Progenitor cell of endocrine pancreas (in vitro differentiated cells): ENCODE results near the gene SRRM4. TPM values are rescaled to one million over a fixed set of nuclear protein-coding genes. Genes with fewer than 3 reads are reported as not detected.
A peak's percentile ranks its signal among the peaks of the same experiment; 100 is the strongest.

Source experiments
- DNase-seq: peaks from one replicate; pipeline ENCODE4 v3.0.0; 2021; ENCODE audit warnings: low spot score; ENCODE audit not compliant: unreplicated experiment
- H3K27ac Mint-ChIP-seq: 2 replicates; pipeline ENCODE4 v1.8.0; 2021; ENCODE audit warnings: mild to moderate bottlenecking, moderate library complexity, mixed read lengths
- H3K27me3 Mint-ChIP-seq: 2 replicates; pipeline ENCODE4 v1.8.0; 2021; ENCODE audit warnings: mixed read lengths
- H3K36me3 Mint-ChIP-seq: 2 replicates; pipeline ENCODE4 v1.8.0; 2022; ENCODE audit warnings: mixed read lengths; ENCODE audit not compliant: insufficient read depth
- H3K4me1 Mint-ChIP-seq: 2 replicates; pipeline ENCODE4 v1.8.0; 2021; ENCODE audit warnings: low read depth, mixed read lengths
- H3K4me3 Mint-ChIP-seq: 2 replicates; pipeline ENCODE4 v1.8.0; 2021; ENCODE audit warnings: low read depth, mild to moderate bottlenecking, moderate library complexity, mixed read lengths
- H3K9me3 Mint-ChIP-seq: 2 replicates; pipeline ENCODE4 v1.8.0; 2021; ENCODE audit warnings: low read depth, mixed read lengths
- total RNA-seq: library from RNA; stranded (reverse); gene quantifications from 2 replicates; pipeline ENCODE4 v1.2.1, GENCODE V29; 2021
- TF ChIP-seq, protein P1 (sequence below): fragments of 200-600 bp; sonication (generic); IDR thresholded peaks from one replicate; pipeline ENCODE4 v1.5.0; 2021; ENCODE audit warnings: antibody characterized with exemption, mild to moderate bottlenecking; ENCODE audit not compliant: unreplicated experiment

SRRM4 gene
- total RNA-seq, 1 donor from 2014 or later = 2.4 TPM

DNA sequence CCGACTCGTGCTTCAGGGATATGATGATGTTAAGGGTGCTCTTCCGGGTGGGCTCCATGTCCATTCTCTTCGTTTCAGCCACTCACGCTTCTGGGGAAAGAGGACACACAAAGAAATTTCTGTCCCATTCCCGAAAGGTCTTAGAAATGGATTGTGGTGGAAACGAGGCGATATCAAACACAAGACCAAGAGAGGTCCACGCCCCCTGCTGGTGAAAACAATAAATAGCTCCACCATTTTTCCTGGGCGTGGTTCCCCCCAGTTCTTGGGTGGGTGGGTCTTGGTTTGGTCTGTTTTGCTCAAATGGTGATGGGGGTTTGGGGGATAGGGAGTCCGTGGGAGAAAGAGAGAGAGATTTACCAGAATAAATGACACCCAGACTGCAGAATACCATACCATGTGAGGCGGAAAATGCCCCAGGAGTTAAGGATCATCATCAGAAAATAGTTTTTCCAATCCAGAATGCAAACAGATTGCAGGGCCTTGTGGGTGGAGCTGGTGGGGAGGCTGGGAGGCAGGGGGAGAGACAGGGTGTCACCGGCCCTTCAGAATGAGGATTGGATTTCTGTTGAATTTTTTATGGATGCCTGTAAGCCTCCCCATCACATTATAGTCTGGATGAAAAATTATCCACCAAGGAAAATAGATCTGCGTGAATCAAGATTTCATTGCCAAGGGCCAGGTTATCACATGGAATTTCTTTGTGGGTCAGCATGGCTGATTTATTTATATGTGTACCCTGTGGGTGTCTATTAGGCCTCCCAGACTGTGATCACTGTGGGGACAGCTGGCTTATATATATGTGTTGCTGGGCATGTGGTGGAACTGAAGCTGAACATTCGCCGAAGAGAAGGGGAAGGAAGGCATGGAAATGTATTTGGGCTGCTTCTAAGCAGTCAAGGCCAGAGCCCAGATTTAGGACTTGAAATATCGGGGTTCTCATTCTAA lies 55.8 kb downstream of the SRRM4 start:
- H3K27me3 Mint-ChIP-seq = peaks cover 5% of the 10 kb centered on the region
- peak; percentile 36 for DNase-seq
- TF ChIP-seq, protein P1, sequence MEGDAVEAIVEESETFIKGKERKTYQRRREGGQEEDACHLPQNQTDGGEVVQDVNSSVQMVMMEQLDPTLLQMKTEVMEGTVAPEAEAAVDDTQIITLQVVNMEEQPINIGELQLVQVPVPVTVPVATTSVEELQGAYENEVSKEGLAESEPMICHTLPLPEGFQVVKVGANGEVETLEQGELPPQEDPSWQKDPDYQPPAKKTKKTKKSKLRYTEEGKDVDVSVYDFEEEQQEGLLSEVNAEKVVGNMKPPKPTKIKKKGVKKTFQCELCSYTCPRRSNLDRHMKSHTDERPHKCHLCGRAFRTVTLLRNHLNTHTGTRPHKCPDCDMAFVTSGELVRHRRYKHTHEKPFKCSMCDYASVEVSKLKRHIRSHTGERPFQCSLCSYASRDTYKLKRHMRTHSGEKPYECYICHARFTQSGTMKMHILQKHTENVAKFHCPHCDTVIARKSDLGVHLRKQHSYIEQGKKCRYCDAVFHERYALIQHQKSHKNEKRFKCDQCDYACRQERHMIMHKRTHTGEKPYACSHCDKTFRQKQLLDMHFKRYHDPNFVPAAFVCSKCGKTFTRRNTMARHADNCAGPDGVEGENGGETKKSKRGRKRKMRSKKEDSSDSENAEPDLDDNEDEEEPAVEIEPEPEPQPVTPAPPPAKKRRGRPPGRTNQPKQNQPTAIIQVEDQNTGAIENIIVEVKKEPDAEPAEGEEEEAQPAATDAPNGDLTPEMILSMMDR = peak; percentile 74
- H3K4me1 Mint-ChIP-seq = no peaks in the 10 kb centered on the region
- no peaks in the 10 kb centered on the region for H3K36me3 Mint-ChIP-seq
- no peak overlapping the region for H3K4me3 Mint-ChIP-seq
- H3K9me3 Mint-ChIP-seq = no peaks in the 10 kb centered on the region
- H3K27ac Mint-ChIP-seq = no peak overlapping the region

DNA sequence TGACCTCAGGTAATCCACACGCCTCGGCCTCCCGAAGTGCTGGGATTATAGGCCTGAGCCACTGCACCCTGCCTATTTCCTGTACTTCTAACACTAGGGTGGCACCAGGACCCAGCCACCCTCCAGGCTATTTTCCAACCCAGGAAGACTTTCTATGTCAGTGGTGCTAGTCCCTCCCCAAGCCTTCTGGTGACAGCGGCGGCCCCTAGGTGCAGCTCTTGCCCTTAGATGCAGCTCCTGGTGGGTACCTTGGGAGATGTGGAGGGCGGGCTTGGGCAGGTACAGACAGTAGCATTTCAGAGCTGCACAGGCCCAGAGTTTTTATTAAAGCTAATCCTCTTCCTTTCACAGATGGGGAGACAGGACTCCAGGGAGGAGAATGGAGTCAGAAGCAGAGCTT lies 62.8 kb downstream of the SRRM4 start:
- H3K9me3 Mint-ChIP-seq = no peaks in the 10 kb centered on the region
- TF ChIP-seq, protein P1 = no peak
- no peaks in the 10 kb centered on the region for H3K4me1 Mint-ChIP-seq
- no peak for DNase-seq
- peaks cover 12% of the 10 kb centered on the region for H3K27me3 Mint-ChIP-seq
- H3K36me3 Mint-ChIP-seq = no peaks in the 10 kb centered on the region
- no peak overlapping the region for H3K4me3 Mint-ChIP-seq
- no peak overlapping the region for H3K27ac Mint-ChIP-seq

DNA sequence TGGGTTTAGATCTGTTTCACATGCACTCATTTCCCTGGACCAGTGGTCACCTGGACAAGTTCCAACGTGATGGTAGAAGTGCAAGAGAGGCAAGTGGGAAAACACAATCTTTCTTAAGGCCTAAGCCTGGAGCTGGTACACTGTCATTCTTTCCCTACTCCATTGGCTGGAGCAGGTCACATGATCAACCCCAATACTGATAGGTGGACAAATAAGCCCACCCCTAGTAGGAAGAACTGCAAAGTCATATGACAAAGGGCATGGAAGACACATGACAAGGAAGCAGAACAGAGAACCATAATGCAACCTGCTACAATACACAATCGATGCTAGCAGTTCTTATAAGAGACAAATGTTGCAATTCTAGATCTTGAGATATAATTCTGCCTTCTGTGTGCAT lies 66.3 kb downstream of the SRRM4 start:
- no peak for DNase-seq
- TF ChIP-seq, protein P1 = no peak
- Mint-ChIP-seq H3K9me3 (no peaks in the 10 kb centered on the region), H3K27me3 (peaks cover 12% of the 10 kb centered on the region), H3K27ac (no peak overlapping the region), H3K4me1 (no peaks in the 10 kb centered on the region), H3K36me3 (no peaks in the 10 kb centered on the region), H3K4me3 (no peak overlapping the region)

DNA sequence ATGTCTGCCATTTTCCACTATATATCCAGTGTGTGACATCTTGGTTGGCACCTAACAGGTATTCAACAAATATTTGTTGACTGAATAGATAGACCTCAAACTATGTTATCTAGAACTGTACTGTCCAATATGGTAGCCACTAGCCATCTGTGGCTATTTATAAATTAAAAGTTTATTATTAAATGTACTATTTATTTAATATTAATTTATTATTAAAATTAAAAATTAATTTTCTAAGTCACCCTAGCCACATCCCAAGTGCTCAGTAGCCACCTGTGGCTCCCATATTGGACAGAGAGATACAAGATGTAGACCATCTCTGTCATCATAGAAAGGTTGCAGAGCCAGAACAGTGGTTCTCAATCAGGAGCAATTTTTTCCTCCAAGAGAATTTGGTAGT lies 69.3 kb downstream of the SRRM4 start:
- H3K4me1 Mint-ChIP-seq = no peaks in the 10 kb centered on the region
- no peak for DNase-seq
- no peak overlapping the region for H3K27ac Mint-ChIP-seq
- no peaks in the 10 kb centered on the region for H3K9me3 Mint-ChIP-seq
- H3K36me3 Mint-ChIP-seq = no peaks in the 10 kb centered on the region
- peaks cover 11% of the 10 kb centered on the region for H3K27me3 Mint-ChIP-seq
- H3K4me3 Mint-ChIP-seq = no peak overlapping the region
- TF ChIP-seq, protein P1 = no peak

DNA sequence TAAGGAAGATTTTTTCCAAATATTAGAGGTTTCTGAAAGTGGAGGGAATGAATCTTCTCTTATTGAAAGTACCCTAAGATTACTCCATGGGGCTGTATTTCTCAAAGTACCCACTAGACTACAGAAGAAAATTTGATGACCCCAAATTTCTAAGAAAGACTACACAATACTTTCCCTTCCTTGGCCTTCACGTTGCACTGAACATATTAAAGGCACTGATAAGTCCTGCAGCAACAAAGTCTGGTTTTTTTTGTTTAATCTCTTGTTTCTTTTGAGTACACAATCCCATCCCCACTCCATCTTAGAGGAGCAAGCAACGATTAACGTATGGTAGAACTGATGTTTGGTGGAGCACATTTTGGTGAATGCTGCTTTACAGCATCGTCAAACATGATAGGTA lies 70.1 kb downstream of the SRRM4 start:
- Mint-ChIP-seq H3K4me1 (no peaks in the 10 kb centered on the region), H3K27ac (no peak overlapping the region), H3K9me3 (no peaks in the 10 kb centered on the region), H3K27me3 (peaks cover 16% of the 10 kb centered on the region), H3K4me3 (no peak overlapping the region), H3K36me3 (no peaks in the 10 kb centered on the region)
- no peak for DNase-seq
- TF ChIP-seq, protein P1 = no peak
